Activated CD4-positive, alpha-beta T cell treated with anti-CD3 and anti-CD28 coated beads, Interleukin-2, amount 50 U/mL, for 24 hours (primary cell): ENCODE results near the gene ZNF69.
"Not testable (repeated sequence)": the region's sequence is repeated elsewhere in the genome, so short reads cannot be mapped to it uniquely, and the experiment has no call there.

Source experiments
- DNase-seq, 2 donors: peaks; one replicate each; pipeline ENCODE4 v3.0.0-alpha.2; 2020; ENCODE audit warnings: low read depth in 1 of 2, low spot score in 1 of 2

ZNF69 gene

DNA sequence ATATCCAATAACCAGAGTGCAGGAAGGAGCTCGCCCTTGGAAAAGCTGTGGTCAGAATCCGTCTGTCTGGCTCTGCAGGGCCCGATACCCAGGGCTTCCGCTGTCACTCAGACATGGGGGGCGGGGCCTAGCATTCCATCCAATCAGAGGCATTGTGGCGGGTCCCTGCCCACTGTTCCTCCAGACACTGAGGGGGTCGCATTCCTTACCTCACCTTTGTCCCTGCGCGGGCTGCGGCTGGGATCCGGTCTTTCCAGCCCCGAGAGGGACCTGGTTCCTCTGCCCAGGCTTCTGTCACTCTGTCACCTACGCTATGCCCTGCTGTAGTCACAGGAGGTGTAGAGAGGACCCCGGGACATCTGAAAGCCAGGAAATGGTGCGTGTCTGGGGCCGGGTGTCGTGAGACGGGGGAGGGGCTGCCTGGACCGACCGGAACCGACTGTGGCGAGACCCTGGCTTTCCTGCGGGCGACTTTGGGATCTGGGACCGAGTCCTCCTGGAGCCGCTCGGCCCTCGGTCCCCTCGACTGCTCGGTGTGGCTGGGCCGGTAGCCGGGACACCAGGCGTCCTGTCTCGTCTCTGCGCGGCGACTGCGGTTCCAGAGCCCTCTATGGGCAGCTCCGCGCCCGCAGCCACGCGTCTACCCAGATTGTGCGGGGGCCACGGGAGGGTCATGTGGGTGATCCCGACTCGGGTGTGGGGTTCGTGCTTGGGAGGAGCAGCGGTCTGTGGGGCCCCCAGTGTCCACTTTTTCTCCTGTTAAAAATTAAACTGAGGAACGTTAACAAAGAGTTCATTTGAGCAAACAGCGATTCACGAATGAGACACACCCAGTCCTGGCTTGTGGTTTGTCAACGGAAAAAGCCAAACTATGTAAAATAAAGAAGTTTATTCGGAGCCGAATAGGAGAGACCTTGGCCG is at the start of gene ZNF69:
Gene ZNF69 (plus strand): TSS at position 172 of the 921 bp plus-strand sequence. CDS start 142 bp downstream, at position 314.
- peak; percentile 16 to 33 for DNase-seq

DNA sequence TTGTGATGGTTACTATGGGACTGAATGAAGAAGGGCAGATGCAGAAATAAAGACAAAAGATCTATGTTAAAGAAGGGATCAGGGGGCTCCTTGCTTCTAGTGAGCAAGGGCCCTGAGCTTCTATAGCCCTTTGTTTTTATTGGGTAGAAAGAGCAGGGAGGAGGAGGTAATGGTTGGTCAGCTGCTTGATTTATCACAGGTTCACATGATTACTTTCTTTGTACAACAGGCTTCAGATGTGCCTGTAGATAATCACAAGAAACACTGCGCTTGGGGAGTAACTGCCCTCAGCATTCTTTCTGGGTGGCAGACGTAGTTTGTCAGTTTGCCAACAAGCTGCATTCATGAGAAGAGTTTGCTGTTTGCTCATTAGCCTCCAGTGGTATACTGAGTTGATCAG is 43.9 kb upstream of the ZNF69 start:
- no peak for DNase-seq

DNA sequence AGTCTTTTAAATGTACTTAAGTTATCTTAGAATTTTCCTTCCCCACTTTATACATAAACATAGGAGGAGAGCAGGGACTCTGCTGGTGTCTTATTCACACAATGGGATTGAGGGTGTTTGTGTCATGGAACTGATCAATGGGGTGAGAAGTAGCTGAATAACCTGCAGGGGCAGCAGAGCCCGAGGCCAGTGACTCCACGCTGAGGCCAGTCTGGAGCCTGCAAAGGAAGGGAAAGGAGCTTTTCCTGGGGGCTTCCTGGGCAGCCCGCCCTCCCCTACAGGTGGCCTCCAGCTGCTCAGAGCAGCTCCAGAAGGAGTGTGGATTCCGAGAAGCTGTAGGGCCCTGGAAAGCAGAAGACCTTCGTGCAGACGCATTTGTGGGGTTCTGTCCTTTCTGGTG is 40.0 kb upstream of the ZNF69 start:
- DNase-seq: not testable (repeated sequence)

DNA sequence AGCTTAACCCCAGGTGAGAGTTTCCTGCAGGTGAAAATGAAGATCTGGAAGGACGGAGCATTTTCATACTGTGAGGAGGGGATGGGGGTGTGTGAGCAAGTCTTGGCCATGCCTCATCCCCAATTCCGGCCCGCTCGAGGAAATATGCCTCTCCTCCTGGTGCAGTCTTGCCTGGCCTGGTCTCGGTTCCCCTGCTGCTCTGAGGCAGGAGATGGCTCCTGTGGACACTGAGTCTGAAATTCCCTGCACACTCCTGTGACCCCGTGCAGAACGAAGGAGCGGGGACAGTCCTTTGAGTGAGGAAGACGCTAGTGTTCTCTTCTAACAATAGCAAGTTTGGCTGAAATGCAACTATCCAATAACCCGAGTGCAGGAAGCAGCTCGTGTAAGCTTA is 39.4 kb upstream of the ZNF69 start:
- no peak for DNase-seq

DNA sequence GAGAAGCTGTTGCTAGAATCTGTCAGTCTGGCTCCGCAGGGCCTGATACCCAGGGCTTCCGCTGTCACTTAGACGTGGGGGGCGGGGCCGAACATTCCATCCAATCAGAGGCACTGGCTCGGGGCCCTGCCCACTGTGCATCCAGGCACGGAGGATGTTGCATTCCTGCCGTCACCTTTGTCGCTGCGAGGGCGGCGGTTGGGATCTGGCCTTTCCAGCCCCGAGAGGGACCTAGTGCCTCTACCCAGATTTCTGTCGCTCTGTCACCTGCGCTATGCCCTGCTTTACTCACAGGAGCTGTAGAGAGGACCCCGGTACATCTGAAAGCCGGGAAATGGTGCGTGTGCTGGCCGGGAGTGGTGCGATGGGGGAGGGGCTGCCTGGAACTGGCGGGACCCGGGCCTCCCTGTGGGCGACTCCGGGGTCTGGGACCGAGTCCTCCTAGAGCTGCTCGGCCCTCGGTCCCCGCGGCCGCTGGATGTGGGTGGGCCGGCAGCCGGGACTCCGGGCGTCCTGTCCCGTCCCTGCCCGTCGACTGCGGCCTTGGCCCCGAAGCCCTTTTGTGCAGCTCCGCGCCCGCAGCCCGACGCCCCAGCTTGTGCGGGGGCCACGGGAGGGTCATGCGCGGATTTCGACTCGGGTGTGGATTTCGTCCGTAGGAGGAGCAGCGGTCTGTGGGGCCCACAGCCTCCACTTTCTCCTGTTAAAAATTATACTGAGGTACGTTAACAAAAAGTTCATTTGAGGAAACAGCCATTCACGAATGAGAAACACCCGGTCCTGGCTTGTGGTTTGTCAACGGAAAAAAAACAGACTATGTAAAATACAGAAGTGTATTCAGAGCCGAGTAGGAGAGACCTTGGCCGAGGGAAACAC is 38.8 kb upstream of the ZNF69 start, which contains the start of gene ZNF439:
Gene ZNF439 (plus strand): TSS at position 133 of the 876 bp plus-strand sequence. CDS start 142 bp downstream, at position 275.
- peak; percentile 65 to 88 for DNase-seq

DNA sequence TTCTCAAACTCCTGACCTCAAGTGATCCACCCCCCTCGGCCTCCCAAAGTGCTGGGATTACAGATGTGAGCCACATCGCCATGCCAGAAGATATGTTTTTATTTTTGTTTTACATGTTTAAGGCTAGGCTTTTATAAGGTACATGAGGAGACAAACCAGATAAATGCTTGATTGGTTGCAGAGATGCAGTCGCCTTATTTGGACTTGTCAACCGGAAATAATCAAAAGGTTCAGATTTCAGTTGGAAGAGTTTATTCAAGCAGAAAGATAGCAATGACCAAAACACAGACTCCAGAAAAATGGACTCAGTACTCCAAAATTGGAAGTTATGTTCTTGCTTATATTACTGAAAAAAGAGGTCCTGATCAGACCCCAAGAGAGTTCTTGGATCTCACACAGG is 37.3 kb upstream of the ZNF69 start:
- DNase-seq: not testable (repeated sequence)

DNA sequence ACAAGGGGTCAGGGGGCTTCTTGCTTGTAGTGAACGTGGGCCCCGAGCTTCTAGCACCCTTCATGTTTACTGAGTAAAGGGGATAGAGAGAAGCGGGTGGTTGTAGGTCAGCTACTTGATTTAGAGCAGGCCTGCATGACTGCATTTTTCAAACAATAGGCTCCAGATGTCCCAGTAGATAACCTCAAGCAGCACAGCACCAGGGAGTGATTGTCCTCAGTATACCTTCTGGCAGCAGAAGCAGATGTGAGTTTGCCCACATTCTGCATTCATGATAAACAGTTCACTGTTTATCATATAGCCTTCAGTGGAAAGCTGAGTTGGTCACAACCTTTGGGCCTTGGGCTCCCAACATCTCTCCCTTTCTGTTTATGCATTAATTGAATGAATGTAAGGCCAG is 34.2 kb upstream of the ZNF69 start:
- DNase-seq: no peak

DNA sequence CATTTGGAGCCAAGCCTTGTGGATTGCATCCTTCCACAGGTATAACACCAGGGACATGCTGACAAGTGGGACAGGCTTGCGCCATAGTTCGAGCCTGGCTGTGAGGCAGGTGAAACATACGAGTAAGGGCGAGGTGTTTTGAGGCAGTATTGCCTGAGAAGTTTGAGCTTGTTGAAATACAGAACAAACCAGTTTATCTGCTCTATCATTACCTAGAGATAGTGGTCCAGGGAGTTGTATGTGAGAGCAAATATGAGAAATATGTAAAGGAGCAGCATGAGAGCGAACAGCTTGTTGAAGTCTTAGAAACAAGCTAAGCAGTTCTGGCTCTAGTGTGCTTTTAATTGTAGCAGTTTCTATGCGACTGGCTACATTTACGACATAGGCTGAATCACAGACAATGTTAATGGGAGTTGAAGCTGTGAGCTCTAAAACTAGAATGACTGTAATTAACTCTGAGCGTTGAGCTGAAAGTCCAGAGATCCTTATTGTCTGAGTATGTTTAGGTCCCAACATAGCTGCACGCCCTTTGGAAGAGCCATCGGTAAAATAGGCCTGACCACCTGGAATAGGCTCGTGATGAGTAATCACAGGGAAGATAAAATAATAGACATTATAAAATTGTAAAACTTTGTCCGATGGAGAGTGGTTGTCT is 30.9 kb upstream of the ZNF69 start:
- no peak for DNase-seq

DNA sequence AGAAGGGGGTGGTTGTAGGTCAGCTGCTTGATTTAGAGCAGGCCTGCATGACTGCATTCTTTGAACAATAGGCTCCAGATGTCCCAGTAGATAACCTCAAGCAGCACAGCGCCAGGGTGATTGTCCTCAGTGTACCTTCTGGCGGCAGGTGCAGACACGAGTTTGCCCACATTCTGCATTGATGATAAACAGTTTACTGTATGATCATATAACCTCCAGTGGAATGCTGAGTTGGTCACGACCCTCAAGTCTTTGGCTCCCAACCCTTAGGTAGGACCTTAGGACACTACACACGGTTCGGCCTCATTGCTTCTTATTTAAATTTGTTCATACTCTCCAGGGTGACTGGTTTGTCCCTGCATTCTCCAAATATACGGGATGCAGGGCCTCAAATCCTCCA is 26.9 kb upstream of the ZNF69 start:
- DNase-seq: no peak

DNA sequence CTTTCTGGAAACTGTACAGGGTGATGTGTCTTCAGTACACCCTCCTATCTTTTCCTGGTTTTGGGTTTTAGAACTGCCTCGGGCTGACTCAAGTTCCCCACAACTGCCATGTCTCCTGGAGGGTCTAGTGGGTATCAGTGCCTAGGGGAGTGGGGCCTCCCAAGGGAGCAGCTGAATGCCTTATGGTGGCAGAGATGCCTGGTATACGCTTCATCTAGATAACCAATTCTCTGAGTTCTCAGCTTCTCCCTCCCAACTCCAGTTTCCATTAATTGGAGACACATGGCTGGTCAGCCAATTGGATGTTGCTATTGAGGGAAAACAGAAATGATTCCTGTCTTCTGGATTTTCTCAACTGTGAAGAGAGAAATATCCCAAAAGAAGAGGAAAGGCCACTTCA is 26.3 kb upstream of the ZNF69 start:
- no peak for DNase-seq

DNA sequence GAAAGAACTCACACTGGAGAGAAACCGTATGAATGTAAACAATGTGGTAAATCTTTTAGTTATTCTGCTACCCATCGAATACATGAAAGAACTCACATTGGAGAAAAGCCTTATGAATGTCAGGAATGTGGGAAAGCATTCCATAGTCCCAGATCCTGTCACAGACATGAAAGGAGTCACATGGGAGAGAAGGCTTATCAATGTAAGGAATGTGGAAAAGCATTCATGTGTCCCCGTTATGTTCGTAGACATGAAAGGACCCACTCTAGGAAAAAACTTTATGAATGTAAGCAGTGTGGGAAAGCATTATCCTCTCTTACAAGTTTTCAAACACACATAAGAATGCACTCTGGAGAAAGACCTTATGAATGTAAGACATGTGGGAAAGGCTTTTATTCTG is 19.8 kb upstream of the ZNF69 start:
- not testable (repeated sequence) for DNase-seq

DNA sequence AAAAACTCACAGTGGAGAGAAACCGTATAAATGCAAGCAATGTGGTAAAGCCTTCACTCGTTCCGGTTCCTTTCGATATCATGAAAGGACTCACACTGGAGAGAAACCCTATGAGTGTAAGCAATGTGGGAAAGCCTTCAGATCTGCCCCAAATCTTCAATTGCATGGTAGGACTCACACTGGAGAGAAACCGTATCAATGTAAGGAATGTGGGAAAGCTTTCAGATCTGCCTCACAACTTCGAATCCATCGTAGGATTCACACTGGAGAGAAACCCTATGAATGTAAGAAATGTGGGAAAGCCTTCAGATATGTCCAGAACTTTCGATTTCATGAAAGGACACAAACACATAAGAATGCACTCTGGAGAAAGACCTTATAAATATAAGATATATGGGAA is 19.4 kb upstream of the ZNF69 start:
- no peak for DNase-seq

DNA sequence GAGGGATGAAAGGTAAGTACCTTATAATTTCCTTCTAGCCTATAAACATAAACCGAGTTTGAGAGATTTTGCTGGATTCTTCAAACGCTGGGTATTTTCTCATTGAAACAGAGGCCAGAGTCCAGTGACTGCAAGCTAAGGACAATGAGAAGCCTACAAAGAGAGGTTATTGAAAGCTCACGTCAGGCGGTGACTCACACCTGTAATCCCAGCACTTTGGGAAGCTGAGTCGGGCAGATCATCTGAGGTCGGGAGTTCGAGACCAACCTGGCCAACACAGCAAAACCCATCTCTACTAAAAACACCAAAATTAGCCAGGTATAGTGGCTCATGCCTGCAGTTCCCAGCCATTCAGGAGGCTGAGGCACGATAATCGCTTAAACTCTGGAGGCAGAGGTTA is 15.0 kb upstream of the ZNF69 start:
- DNase-seq: no peak

DNA sequence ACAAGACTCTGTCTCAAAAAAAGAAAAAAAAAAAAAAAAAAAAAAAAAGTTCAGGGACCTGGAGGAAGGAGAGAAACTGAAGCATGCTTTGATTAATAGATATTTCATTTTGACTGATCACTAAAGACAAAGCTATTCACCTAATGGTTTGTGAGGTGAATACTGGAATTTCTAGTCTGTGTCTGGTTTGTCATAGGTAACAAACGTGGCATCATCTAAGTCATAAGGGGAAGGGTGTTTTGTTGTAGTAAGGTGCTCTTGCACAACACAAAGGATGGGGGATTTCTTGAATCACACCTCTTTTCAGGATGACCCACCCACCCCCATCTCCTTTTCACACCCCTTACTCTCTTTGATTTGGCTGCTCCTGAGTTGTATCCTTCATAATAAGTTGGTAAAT is 13.8 kb upstream of the ZNF69 start:
- no peak for DNase-seq

DNA sequence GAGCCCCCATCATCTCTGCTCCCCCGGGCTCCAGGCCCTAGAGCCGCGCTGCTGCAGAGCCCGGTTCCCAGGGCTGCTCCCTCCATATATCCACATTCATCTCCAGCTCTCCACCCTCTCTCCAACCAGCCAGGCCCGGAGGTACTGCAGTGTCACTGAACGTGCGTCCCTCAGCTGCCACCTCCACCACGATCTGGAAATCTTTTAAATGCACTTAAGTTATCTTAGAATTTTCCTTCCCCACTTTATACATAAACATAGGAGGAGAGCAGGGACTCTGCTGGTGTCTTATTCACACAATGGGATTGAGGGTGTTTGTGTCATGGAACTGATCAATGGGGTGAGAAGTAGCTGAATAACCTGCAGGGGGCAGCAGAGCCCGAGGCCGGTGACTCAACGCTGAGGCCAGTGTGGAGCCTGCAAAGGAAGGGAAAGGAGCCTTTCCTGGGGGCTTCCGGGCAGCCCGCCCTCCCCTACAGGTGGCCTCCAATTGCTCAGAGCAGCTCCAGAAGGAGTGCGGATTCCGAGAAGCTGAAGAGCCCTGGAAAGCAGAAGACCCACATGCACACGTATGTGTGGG is 7.8 kb upstream of the ZNF69 start:
- DNase-seq: peak; percentile 11 to 28

DNA sequence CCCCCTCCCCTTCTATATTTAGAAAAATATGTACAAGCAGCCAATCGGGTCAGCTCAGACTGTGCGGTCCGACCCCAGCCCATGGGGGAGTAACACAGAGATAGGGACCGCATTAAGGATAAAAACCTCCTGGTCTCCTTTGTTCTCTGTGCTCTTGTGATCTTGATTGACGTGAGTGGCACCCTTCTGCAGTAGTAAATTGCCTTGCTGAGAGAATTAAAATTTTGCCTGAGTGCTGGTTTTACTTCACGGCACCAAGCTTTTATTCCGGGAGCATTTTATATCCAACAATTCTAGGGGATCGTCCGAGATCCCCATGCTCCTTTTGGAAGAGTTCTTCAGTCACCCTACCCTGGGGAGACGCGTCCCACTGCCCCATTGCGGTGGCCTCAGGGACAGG is 7.0 kb upstream of the ZNF69 start:
- no peak for DNase-seq

DNA sequence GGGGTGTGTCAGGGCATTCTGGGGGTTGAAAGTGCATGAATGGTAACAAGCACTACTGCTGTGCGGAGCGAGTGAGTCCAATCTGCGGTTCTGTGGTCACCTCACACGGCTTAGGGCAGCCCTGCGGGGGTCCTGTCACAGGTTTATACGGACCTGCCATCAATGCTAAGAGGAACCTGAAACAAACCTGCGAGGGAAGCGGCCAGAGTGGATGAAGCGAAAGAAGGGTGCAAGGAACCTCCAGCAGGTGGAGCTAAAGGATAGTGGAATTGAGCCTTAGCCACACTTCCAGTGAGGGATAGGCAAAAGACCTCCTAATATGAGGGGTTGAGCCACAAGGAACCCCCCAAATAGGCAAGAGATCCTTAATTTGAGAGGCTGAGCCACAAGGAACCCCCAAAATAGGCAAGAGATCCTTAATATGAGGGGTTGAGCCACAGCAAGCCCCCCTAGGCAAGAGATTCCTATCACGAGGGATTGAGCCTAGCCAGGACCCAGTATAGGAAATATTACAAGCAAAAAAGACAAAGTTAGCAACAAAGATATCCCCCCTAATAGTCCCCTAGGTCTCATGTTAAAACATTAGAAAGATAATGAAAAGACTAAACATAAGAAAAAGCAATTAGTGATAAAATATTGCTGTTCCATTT is 6.3 kb upstream of the ZNF69 start:
- DNase-seq: peak; percentile 25 to 55

DNA sequence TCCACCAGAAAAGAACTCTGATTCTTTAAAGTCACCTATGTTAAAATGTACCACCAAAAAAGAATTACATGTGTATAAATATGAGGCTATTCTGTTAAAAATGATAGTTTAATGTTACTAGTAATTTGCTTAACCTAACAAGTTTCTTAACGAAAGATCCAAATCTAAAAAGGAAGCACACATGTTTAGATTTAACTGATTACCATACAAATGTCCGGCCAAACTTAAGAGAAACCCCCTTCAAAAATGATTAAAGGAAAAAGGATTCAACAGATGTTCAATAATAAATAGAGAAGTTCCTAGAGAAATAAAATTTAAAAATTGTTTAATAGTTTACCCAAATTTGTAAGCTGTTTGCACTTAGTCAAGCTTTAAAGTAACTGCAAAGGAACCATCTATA is 5.0 kb upstream of the ZNF69 start:
- no peak for DNase-seq

DNA sequence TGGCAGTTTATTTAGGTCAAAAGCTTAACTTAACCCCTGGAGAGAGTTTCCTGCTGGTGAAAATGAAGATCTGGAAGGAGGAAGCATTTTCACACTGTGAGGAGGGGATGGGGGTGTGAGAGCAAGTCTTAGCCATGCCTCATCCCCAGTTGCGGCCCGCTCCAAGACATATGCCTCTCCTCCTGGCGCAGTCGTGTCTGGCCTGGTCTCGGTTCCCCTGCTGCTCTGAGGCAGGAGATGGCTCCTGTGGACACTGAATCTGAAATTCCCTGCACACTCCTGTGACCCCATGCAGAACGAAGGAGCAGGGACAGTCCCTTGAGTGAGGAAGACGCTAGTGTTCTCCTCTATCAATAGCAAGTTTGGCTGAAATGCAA is 360 bp upstream of the ZNF69 start:
- DNase-seq: no peak

DNA sequence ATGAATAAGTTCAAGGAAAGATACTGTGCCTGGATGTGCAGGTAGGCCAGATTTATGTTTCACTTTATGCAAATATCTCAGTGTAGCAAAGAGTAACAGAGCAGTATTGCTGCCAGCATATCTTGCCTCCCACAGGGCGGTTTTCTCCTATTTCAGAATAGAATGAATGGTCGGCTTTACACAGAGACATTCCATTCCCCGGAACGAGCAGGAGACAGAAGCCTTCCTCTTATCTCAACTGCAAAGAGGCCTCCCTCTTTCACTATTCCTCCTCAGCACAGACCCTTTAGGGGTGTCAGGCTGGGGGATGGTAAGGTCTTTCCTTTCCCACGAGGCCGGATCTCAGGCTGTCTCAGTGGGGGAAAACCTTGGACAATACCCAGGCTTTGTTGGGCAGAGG is 2.3 kb downstream of the ZNF69 start:
- DNase-seq: not testable (repeated sequence)

DNA sequence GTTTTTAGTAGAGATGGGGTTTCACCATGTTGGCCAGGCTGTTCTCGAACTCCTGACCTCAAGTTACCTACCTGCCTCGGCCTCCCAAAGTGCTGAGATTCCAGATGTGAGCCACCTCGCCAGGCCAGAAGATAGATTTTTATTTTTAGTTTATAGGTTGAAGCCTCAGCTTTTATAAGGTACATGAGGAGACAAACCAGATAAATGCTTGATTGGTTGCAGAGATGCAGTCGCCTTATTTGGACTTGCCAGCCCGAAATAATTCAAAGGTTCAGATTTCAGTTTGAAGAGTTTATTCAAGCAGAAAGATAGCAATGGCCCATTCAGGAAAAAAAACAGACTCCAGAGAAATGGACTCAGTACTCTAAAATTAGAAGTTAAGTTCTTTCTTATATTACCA is 3.1 kb downstream of the ZNF69 start:
- DNase-seq: no peak
